Left lobe of liver (tissue), 2 donors: ENCODE data around the gene PI3. TPM values are rescaled to one million over a fixed set of nuclear protein-coding genes. Genes with fewer than 3 reads are reported as not detected.
"Not testable (repeated sequence)": the region's sequence is repeated elsewhere in the genome, so short reads cannot be mapped to it uniquely, and the experiment has no call there.

Source experiments
- ATAC-seq: fragments of 200-7000 bp; cut with Tn5 transposase; one replicate; pipeline ENCODE4 v1.9.1; 2020; ENCODE audit warnings: mild to moderate bottlenecking, moderate library complexity
- DNase-seq: peaks from one replicate; pipeline ENCODE4 v3.0.0-alpha.2; 2020; ENCODE audit warnings: low spot score
- total RNA-seq: library from RNA; stranded (reverse); gene quantifications from one replicate; pipeline ENCODE4 v1.2.1, GENCODE V29; 2021
- donor health status: DM: no; HTN: no; CAD: no; lungs with moderate emphysema.
- donor health status: DM: no; HTN: yes; CAD: no.

PI3 gene, protein sequence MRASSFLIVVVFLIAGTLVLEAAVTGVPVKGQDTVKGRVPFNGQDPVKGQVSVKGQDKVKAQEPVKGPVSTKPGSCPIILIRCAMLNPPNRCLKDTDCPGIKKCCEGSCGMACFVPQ
- not detected for total RNA-seq

DNA sequence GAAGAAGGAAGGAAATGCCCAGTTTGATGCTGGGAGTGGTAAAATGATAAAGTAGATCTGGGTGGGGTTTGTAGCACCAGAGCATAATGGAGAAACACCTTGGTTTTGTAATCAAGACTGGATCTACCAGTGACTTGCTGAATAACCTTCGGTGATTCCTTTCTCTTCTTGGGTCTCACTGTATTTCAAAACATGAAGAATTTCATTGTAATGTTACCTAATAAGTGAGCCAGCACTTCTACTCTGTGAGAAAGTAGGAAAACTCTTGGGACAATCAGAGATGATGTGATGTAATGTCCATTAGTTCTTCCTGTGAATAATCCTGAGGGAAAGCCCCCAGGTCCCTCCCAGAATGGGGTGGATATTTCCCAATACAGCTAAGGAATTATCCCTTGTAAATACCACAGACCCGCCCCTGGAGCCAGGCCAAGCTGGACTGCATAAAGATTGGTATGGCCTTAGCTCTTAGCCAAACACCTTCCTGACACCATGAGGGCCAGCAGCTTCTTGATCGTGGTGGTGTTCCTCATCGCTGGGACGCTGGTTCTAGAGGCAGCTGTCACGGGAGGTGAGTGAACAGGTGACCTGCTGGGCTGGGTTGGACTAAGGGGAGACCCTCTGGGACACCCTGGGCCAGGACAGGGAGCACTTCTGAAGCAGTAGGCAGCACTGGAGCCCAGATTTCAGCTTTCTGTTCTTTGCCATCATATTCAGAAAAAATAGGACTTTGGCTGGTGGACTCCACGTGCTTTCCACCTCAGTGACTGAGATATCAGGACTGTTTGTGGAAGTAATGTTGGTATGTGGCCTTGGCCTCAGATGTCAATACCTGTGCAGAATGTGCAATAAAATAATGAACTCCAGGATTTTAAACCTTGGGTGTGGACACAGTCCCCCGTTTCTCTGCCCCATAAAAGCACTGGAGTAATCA is at the start of gene PI3:
PI3 (plus strand) TSS at position 469 of the 931 bp plus-strand sequence; CDS start at position 490, 21 bp downstream.
- DNase-seq (no peak), ATAC-seq (no peak)

DNA sequence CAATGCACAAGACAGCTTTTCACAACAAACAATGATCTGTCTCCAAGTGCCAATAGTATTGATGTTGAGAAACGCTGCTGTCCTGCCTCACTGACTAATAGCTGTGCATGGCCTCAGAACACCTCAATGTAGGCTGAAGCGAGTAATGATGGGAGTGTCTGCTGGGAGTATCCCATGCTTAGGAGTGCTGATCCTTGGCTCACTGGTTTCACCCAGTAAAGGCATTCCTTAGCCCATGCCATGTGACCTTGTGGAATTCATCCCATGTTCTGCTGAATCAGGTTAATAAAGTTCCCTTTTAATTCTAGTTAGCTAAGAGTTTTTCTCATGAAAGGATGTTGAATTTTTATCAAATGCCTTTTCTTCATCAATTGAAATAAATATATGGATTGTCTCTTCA is 46.6 kb upstream of the PI3 start:
- ATAC-seq: no peak

DNA sequence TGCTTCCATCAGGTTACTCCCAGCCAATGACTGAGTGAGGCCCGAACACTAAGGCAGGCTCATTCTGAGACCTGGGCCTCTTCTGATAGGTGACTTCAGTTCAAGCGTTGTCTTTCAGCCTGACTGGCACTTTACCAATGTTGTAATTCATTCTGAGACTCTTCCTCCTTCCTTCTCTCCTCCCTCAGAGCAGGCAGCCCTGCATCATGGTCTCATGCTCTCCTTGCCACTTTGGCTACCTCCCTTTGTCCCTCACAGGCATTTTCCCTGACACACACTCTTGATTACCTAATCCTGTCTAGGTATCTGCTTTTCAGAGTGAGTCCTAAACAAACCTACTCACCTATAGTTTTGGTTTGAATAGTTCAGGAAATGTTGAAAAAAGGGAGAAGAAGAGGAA is 37.8 kb upstream of the PI3 start:
- no peak for DNase-seq
- no peak for ATAC-seq

More for the DNA sequence above, 46.6 kb upstream of the PI3 start:
- no peak for DNase-seq

DNA sequence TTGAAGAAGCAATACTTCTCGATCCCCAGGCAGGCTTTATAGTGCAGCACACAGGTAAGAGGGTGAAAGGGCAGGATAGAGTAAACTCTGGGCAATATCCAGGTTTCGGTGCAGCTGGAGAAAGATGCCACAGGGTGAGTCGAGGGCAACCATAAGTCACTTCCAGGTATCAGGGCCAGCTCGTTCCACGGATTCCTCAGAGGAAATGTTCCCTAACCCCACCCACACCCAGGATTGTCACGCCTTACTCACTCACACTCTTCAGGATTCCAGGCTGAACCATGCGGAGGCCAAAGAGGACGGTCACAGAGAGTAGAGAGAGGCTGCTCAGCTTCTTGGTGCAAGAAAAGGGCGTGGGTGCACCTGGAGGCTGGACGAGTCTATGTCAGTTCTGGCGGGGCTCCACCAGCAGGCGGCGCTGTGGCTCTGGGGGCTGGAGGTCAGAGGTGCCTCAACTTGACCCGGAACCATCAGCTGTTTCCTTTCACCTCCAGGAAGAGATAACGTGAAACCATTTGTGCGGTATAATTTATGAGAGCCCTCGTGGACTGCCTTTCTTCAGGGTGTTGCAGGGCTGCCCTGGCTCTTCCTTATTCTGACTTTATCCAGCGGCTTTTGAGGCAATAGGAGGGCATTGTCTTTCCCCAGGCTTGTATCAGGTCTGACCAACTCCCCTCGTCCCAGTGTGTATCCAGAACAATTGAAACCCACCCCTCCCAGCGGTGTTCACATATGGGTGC is 36.0 kb upstream of the PI3 start:
- no peak for DNase-seq
- ATAC-seq: peak; percentile 84

GRCh38 chr20:45139733-45140375 is 34.8 kb upstream of the PI3 start:
- not testable (repeated sequence) for ATAC-seq, DNase-seq

DNA sequence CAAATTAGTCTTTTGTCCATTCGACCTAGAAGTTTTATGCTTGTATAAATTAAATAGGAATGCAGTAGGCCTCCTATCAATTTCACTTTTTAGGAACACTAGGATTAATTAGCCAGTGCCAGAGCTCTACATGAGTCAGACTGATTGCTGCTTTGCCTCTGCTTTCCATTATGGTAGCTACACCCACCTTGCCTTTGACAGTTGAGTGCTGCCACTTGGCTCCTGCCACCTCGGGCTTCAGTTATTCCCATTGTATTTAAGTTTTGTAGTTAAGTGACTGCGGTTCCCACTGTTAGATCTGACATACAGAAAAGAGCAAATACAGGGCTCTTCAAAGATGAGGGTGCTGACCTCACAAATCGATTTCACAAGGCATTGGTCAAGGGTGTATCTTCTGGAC is 33.9 kb upstream of the PI3 start:
- ATAC-seq: no peak
- no peak for DNase-seq

- ATAC-seq: no peak
- DNase-seq: no peak
Observed at GRCh38 chr20:45149062-45149461, 25.6 kb upstream of the PI3 start.

- no peak for ATAC-seq
- no peak for DNase-seq
Observed at GRCh38 chr20:45152405-45152804, 22.3 kb upstream of the PI3 start.

- DNase-seq (no peak), ATAC-seq (peak; percentile 79)
Observed at GRCh38 chr20:45153147-45153546, 21.6 kb upstream of the PI3 start.

DNA sequence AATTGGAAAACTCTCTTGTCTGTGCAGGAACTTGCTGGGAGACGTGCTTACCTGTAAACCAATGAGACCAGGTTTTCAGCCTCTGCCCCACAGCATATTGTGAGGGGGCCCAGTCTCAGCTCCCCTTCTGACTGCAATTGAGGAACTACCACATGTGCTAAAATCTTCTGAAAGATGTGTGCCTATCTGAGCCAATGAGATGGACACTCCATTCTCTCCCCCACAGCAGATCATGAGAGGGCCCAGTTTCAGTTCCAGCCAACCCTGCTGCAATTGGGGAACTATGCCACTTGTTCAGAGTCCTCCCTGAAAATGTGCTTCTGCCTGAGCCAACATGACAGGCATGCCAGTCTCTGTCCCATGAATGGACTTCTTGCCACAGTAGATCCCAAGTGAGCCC is 20.9 kb upstream of the PI3 start:
- DNase-seq (no peak), ATAC-seq (peak; percentile 34)

DNA sequence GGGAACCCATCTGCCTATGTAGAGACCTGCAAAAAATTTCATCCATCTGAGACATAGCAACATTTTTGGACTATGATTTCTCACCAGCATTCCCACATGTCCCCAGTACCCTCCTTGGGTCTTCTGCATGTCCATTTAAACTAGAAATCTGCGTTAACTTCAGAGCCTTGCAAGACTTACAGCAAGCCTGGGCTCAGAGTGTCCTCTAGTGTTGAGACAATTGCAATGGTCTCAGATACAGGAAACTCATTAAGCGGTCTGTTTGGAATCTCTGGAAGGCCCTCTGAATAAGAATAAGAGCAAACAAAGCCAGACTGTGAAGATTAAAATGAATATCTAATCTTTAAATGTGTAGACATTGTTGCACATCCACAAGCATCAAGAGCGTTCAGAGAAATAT is 20.5 kb upstream of the PI3 start:
- no peak for ATAC-seq
- DNase-seq: no peak

- ATAC-seq, DNase-seq: not testable (repeated sequence)
Observed at GRCh38 chr20:45154794-45155193, 19.9 kb upstream of the PI3 start.

DNA sequence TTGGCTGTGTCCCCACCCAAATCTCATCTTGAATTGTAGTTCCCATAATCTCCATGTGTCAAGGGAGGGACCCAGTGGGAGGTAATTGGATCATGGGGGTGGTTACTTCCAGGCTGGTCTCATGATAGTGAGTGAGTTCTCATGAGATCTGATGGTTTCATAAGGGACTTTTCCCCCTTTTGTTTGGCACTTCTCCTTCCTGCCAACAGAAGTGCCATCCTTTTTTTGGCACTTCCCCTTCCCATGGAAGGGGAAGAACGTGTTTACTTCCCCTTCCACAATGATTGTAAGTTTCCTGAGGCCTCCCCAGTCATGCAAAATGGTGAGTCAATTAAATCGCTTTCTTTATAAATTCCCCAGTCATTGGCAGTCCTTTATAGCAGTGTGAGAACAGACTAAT is 18.0 kb upstream of the PI3 start:
- ATAC-seq: no peak
- DNase-seq: no peak

GRCh38 chr20:45157962-45158361 is 16.7 kb upstream of the PI3 start:
- DNase-seq (no peak), ATAC-seq (no peak)

DNA sequence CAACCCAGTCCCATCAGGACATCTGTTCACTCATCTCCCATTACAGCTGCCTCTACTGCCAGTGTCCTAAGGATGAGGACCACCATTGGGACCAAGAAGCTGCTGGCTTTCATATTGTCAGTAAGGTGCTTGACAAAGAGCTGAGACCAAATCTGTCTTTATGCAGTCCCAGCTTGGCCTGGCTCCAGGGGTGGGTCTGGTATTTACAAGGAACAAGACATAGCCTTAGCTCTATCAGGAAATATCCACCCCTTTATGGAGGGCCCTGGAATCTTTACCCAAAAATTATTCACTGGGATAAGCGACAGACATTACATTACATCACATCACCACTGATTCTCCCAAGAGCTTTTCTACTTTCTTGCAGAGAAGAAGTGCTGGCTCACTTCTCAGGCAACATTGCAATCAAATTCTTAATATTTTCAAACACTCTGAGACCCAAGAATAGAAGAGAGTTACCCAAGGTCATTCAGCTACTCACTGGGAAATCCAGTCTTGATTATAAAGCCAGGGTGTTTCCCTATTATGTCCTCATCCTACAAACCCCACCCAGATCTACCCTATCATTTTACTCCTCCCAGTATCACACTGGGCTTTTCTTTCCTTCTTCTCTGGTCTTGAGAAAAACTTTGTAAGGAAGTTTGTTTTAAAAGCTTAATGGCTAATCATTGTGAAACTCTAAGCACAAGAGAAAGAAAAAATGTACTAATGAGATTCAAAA is 11.5 kb upstream of the PI3 start:
- no peak for ATAC-seq
- DNase-seq: no peak

- DNase-seq (no peak), ATAC-seq (no peak)
Observed at GRCh38 chr20:45164906-45165305, 9.8 kb upstream of the PI3 start.

GRCh38 chr20:45173522-45173921 is 1.2 kb upstream of the PI3 start:
- DNase-seq (no peak), ATAC-seq (no peak)

DNA sequence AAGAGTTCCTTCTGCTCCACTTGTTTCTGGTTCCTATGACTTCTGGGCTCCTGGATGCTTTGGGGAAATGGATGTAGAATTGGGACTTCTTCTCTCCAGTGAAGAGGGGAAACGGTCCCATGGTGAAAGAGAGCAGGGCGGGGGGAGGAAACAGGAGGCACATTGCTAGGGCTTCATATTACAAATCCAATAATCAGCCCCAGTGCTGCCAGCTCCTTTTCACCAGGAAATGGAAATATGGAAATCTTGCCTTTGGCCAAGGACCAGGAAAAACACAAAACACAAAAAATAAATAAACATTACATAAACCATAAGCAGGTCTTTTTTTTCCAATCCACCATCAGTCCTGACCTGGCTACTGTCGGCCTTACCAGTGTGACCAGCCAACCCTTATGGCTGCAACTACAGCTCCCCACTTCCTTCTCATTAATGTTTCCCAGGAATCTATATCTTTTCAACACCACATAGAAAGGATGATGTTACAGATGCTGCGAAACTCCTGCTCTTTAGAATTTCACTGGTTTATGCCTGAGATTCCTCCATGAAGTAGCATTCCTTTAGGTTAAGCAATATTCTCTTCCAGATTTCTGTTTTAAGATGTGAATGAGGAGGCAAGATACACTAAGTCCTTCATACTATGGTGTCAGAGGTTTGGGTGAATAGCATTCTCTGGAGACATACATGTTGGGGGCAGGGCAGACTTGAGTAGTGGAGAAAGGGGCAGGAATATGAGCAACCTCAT is 2.0 kb downstream of the PI3 start:
- ATAC-seq: no peak
- DNase-seq: no peak

- DNase-seq (no peak), ATAC-seq (no peak)
Observed at GRCh38 chr20:45179166-45179565, 4.5 kb downstream of the PI3 start.

- ATAC-seq (no peak), DNase-seq (no peak)
Observed at GRCh38 chr20:45181639-45182038, 6.9 kb downstream of the PI3 start.
